ACHN (cell line): ENCODE measurements around the gene SECISBP2.
"Not testable (repeated sequence)": the region's sequence is repeated elsewhere in the genome, so short reads cannot be mapped to it uniquely, and the experiment has no call there.

Experiments
- DNase-seq: peaks from one replicate; pipeline ENCODE4 v3.0.0-alpha.2; 2015
- in situ Hi-C: cut with HindIII; loops from 2 replicates; pipeline ENCODE4 v1.10.0; 2017; ENCODE audit warnings: low sequenced_read_pairs, low pct_ligation_motif_present, low pct_unique_long_range_greater_than_20kb

The SECISBP2 gene, protein sequence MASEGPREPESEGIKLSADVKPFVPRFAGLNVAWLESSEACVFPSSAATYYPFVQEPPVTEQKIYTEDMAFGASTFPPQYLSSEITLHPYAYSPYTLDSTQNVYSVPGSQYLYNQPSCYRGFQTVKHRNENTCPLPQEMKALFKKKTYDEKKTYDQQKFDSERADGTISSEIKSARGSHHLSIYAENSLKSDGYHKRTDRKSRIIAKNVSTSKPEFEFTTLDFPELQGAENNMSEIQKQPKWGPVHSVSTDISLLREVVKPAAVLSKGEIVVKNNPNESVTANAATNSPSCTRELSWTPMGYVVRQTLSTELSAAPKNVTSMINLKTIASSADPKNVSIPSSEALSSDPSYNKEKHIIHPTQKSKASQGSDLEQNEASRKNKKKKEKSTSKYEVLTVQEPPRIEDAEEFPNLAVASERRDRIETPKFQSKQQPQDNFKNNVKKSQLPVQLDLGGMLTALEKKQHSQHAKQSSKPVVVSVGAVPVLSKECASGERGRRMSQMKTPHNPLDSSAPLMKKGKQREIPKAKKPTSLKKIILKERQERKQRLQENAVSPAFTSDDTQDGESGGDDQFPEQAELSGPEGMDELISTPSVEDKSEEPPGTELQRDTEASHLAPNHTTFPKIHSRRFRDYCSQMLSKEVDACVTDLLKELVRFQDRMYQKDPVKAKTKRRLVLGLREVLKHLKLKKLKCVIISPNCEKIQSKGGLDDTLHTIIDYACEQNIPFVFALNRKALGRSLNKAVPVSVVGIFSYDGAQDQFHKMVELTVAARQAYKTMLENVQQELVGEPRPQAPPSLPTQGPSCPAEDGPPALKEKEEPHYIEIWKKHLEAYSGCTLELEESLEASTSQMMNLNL

DNA sequence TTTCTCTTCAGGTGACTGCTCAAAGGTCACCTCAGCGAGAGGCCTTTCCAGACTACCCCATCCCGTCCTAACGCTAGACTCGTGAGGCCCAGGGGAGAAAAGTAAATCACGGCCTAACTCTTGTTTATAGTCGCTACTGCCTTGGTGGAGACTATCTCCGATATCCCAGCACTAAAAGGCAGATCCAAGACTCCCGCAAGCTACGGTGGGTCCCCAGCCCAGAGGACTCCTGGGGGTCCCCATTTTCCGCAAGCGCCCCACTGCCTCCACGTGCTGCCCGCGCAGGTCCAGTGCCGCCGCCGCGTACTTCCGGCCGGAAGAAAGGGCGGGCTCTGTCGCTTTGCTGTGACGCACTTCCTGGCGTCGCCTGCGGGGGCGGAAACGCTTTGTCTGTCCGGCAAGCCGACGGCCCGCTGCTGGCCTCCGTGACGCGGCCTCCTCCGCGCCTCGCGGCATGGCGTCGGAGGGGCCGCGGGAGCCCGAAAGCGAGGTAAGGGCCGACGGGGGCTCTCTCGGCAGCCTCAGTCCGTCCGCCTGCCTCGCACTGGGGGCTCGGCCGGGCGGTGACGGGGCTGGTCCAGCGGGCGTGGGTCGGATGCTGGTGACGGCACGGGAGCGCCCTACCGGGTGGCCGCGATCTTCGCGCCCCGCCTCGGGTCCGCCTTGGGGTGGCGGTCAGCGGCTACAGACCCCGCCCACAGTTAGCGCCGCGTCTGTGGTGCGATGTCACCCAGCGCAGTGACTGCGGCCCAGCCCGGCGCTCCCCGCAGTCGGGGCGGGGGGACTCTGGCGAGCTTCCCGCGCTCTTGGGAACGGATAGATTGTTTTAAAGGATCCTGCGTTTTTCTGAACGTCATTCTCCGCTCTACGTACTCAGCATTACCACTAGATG lies at the start of gene SECISBP2:
SECISBP2 (plus strand) TSS at position 378 of the 892 bp plus-strand sequence; CDS start at position 455, 77 bp downstream.
- DNase-seq: peak; percentile 95
- in situ Hi-C loops: no loop called here

DNA sequence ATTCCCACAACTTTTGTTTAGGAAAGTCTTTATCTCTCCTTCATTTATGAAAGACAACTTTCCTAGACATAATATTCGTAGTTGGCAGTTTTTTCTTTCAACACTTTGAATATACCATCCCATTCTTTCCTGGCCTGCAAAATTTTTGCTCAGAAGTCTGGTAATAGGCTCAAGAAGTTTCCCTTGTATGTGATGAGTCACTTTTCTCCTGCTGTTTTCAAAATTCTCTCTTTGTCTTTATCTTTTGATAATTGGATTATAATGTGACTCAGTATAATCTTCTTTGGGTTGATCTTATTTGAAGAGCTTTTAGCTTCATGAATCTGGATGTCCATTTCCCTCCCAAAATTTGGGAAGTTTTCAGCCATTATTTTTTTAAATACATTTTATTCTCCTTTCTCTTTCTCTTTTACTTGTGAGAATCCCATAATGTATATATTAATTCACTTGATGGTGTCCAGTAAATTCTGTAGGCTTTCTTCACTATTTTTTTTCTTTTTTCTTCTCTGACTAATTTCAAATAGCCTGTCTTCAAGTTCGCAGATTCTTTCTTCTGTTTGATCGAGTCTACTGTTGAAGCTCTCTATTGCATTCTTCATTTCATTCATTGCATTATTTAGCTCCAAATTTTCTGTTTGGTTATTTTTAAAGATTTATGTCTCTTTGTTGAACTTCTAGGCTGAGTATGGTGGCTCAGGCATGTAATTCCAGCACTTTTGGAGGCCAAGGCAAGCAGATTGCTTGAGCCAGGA lies 44.6 kb upstream of the SECISBP2 start:
- in situ Hi-C loops: no loop called here
- no peak for DNase-seq

DNA sequence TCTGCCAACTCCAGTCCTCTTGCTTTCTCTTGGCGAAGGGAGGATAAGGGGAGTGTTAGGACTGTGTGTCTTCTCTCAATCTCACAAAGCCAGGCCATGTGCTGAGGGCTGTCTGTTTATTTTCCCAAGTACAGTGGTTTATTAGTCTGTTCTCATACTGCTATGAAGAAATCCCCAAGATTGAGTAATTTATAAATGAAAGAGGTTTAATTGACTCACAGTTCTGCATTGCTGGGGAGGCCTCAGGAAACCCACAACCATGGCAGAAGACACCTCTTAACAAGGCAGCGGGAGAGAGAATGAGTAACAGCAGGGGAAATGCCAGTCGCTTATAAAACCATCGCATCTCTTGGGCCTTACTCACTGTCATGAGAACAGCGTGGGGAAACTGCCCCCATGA lies 43.5 kb upstream of the SECISBP2 start:
- in situ Hi-C loops: no loop called here
- no peak for DNase-seq

DNA sequence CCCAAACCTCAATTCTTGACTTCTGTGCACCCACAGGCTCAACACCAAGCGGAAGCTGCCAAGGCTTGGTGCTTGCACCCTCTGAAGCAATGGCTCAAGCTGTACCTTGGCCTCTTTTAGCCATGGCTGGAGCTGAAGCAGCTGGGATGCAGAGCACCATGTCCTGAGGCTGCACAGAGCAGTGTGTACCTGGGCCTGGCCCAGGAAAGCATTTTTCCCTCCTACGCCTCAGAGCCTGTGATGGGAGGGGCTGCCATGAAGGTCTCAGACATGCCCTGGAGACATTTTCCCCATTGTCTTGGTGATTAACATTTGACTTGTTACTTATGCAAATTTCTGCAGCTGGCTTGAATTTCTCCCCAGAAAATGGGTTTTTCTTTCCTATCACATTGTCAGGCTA lies 42.3 kb upstream of the SECISBP2 start:
- in situ Hi-C loops, DNase-seq: not testable (repeated sequence)

DNA sequence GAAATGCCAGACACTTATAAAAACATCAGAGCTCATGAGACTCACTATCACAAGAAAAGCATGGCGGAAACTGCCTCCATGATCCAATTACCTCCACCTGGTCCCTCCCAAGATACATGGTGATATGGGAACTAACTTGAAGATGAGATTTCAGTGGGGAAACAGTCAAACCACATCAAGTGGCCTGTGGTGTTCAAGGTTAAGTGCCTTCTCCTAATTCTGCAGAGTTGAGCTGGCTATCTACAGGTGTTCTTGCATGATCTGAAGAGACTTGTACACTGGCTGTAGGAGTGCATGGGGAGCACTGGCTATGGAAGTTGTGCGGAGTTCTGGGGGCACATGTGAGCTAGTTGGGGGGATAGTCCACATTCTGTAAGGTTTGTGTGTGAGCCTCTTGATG lies 41.3 kb upstream of the SECISBP2 start:
- in situ Hi-C loops: no loop called here
- DNase-seq: no peak

DNA sequence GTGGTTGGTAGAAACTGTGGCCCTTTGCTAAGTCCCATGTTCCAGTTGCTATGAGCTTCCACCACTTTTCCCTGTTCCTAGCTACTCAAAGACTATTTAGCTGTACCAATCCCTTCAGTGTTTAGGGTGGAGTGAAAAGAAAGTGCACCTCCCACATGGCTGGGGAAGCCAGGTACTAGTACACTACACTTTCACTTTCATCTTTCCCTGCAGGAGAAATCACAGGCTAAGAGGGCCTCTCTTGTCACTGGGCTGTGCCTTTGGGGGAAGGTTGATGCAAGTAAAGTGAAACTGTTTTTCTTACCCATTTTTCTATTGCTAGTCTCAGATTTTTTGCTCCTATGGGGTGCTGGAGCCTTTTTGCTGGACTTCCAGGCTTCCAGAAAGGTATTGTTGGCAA lies 40.8 kb upstream of the SECISBP2 start:
- DNase-seq: peak; percentile 29
- in situ Hi-C loops: no loop called here

DNA sequence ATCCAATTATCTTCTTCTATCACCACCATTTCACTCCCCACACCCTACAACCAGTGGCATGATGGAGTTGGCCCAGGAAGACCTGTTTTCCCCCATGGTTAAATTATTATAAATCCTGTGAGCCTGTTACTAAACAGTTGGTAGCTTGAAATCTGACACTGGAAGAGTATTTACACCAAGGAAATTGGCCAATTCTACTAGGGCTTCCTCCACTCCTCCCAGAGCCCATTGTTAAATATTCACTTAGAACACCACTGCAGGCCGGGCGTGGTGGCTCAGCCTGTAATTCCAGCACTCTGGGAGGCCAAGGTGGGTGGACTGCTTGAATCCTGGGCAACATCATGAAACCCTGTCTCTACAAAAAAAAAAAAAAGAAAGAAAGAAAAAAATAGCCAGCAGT lies 39.7 kb upstream of the SECISBP2 start:
- DNase-seq: no peak
- in situ Hi-C loops: no loop called here

DNA sequence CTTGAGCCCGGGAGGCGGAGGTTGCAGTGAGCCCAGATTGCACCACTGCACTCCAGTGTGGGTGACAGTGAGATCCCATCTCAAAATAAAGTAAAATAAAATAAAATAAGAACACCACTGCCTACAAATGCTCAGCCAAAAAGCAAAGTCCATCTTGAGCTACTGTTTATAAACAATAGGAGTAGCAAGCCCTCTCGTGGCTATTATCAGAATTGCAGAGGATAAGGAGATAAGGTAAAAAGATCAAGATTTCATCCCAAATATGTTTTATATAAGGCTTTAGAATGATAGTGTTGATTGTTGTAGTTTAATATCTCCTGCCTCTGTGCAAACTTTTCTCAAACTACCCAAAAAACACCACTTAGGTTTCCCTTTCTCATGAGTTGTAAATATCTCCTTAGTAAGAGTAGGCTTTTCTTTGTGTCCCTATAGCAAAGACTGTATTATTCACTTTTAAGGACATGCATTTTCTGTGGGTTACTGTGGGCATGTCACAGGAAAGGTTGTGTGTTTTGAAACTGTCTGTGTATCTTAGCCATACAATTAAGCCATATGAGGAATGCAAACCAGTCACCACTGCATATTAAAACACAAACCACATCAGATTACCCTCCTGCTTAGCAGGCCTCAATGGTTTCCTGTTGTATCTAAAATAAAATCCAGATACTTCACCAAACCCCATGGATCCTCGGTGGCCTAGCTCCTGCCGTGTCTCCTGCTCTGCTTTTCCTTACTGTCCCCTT lies 39.1 kb upstream of the SECISBP2 start:
- in situ Hi-C loops: no loop called here
- DNase-seq: peak; percentile 60

DNA sequence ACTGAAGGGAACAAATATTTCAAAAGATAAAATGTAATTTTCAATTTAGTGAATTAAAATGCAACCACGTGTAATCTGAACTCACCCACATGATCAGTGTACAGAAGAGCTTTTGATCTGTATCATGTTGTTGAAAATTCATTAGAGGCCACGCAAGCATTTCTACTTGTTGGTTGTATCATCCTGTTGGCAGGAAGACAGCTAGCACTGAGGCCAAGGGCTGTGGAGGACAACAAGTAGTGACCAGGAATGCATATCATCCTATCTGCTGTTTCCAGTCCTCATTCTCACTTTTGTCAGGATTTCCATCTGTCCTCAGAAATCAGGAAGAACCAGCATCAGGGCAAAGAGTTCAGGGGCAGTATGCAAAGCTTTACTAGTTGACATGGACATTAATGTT lies 37.2 kb upstream of the SECISBP2 start:
- in situ Hi-C loops: no loop called here
- DNase-seq: no peak

DNA sequence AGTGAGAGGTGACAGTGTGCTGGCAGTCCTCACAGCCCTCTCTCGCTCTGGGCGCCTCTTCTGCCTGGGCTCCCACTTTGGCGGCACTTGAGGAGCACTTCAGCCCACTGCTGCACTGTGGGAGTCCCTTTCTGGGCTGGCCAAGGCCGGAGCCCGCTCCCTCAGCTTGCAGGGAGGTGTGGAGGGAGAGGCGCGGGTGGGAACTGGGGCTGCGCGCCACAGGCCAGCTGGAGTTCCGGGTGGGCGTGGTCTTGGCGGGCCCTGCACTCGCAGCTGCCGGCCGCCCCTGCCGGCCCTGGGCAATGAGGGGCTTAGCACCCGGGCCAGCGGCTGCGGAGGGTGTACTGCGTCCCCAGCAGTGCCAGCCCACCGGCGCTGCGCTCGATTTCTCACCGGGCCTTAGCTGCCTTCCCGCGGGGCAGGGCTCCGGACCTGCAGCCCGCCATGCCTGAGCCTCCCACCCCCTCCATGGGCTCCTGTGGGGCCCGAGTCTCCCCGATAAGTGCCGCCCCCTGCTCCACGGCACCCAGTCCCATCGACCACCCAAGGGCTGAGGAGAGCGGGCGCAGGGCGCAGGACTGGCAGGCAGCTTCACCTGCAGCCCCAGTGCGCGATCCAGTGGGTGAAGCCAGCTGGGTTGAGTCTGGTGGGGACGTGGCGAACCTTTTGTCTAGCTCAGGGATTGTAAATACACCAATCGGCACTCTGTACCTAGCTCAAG lies 35.9 kb upstream of the SECISBP2 start:
- in situ Hi-C loops, DNase-seq: not testable (repeated sequence)

DNA sequence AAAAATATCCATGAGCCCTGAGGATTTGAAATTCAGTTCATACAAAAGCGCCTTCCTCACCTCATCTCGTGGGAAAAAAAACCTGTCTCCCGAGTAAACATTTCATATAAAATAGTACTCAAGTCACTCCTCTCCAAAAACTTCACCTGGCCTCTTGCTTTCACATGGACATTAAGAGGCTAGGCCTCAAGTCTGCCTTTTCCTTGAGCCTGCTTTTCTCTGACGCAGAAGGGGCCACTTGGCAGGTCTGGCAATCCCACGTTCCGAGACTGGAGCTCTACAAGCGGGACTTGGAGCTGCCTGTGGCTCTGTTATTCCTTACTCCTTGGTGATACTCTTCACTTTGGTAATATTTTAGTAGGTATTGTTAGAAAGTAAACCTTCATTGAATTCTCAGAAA lies 34.2 kb upstream of the SECISBP2 start:
- in situ Hi-C loops: no loop called here
- DNase-seq: no peak

DNA sequence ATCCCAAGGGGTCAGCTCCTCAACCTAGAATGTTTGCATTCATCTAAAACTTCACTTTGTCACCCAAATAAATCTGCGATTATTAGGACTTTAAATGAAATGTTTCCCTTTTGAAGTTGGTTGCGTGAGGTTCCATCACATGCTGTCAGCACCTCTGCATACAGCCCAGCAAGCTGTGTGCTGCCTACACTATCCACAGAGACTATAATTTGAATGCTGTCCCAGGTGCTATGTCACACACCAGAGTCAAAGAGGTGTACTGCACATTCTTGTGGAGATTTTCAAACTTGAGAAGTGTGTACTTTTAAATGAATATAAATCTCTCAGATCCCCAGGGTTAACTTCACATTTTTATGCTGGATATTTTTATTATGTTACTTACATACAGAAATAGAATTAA lies 26.6 kb upstream of the SECISBP2 start:
- in situ Hi-C loops: no loop called here
- no peak for DNase-seq

DNA sequence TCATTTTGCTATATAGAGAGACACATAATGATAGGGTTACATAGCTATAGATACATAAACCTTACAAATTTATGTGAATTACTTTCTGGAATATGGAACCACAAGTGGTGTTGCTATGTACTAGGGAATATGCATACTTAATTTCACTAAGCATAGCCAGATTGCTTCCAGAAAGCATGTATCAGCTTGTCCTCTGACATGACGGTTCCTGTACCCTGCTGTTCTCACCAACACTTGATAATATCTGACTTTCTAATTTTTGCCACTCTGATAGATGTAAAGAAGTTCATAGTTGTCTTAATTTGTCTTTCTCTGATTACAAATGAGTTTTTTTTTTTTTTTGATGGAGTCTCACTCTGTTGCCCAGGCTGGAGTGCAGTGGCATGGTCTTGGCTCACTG lies 25.3 kb upstream of the SECISBP2 start:
- DNase-seq: no peak
- in situ Hi-C loops: no loop called here

DNA sequence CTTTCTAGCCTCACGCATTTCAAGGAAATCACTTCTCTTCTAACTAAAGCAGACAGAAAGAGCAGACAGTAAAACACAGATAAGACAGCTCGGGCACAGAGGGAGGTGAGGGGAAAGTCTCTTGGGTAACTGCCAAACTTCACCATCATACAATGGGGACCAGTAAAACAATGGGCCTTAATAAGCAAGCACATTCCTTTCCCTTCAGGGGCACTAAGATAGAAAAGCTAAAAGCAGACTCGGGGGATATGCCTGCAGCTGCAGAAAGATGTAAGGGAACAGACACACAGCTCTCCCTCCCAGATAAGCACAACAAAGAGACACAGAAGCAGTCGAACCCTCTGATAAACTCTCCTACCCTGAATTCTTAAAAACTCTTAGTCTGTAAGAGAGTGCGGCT lies 22.9 kb upstream of the SECISBP2 start:
- in situ Hi-C loops: no loop called here
- DNase-seq: no peak

DNA sequence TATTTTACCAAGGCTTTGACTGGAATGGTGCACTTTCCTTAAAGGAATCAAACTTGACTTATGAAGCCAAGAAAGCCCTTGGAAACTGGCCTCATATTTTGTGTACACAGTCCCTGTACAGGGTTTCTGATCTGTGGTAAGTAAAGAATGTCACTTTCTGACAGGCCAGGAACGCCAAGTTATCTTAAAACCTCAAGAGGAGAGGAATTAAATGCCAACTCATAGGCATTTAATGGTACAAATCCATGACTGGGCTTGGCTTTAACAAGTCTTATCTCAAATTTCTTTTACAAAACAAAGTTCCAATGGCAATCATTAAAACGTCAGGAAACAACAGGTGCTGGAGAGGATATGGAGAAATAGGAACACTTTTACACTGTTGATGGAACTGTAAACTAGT lies 16.3 kb upstream of the SECISBP2 start:
- in situ Hi-C loops, DNase-seq: not testable (repeated sequence)

DNA sequence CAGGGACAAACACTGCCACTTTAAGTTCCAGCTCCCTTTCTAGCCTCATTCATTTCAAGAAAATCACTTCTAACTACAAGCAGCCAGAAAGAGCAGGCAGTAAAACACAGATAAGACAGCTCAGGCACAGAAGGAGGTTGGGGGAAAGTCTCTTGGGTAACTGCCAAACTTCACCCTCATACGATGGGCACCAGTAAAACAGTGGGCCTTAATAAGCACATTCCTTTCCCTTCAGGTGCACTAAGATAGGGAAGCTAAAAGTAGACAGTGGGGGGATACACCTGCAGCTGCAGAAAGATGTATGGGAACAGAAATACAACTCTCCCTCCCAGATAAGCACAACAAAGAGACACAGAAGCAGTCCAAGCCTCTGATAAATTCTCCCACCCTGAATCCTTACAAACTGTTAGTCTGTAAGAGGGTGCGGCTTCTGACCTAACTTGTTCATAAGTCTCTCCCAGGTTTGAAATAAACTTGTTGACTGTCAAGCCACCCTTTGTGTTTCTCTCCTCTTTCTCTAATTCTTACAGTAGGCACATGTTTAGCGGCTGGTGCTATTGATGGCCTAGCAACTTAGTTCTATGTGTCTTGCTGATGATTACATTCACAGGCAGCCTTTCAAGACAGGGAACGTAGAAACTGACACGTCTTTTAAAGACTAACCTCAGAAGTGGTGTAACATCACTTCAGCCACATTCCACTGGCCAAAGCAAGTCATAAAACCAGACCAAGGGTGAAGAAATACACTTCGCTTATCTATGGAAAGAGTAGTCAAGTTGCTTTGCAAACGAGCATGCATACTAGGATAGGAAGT lies 14.1 kb upstream of the SECISBP2 start:
- DNase-seq: no peak
- in situ Hi-C loops: no loop called here
